ENCODE data around the gene AMOTL1.

The AMOTL1 gene

DNA sequence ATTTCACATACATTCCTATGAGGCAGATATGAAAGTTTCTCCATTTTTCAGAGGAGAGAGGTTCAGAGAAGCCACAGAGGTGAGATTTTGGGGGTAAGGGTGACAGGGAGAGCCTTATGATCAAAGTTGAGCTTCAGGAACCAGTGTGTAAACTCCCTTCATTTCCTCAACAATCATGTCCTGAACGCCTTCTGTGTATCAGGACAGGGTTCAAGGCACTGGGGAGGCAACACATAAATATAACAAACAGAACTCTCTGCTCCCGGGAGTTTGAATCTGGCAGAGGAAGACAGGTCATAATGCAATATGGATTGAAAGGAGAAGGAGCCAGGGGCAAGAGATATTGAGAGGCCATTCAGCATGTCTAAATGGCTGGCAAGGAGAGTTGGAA lies 28.0 kb downstream of the AMOTL1 start:
- Histone ChIP-seq H3K4me3 (no peak overlapping the region), H4K20me1 (peaks cover 100% of the 10 kb centered on the region), H3K9me3 (peaks cover 7% of the 10 kb centered on the region; the same call in 1 of the 2 replicates), H3K4me1 (peaks cover 29% of the 10 kb centered on the region), H3K27ac (no peak overlapping the region), H3K36me3 (peaks cover 71% of the 10 kb centered on the region), H3K9ac (no peak overlapping the region), H3K27me3 (no peaks in the 10 kb centered on the region), H3K4me2 (no peak overlapping the region)
- TF ChIP-seq Cebpa-rat (IDR thresholded peaks at IDR 0.05), result no peak

DNA sequence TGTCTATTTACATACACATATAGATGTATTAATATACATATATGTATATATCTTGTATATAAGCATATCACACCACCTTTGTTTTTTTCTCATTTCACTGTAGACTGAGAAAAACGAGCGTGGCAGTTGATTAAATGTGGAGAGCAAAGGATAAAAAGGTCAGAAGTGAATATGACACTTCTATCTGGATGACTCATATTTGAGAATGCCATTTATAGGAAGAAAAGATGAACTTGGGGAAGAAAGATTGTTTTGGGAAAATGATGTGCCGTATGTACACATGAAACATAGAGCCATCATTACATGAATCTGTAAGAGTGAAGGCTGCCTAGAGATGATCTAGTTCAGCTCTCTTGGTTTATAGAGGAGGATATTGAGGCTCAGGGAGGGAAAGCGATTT lies 28.7 kb downstream of the AMOTL1 start:
- no peak for TF ChIP-seq Cebpa-rat (IDR thresholded peaks at IDR 0.05)
- Histone ChIP-seq H3K36me3 (peaks cover 71% of the 10 kb centered on the region), H3K4me2 (no peak overlapping the region), H3K27ac (no peak overlapping the region), H3K4me1 (peaks cover 29% of the 10 kb centered on the region), H3K9me3 (peaks cover 1% of the 10 kb centered on the region; the same call in 1 of the 2 replicates), H3K4me3 (no peak overlapping the region), H4K20me1 (peaks cover 100% of the 10 kb centered on the region), H3K27me3 (no peaks in the 10 kb centered on the region), H3K9ac (no peak overlapping the region)

DNA sequence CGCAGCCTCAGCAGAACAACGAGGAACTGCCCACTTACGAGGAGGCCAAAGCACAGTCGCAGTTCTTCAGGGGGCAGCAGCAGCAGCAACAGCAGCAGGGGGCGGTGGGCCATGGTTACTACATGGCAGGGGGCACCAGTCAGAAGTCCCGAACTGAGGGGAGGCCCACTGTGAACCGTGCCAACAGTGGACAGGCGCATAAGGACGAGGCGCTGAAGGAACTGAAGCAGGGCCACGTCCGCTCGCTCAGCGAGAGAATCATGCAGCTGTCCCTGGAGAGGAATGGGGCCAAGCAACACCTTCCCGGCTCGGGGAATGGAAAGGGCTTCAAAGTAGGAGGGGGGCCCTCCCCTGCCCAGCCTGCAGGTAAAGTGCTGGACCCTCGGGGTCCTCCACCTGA lies 31.6 kb downstream of the AMOTL1 start:
- H3K4me2 ChIP-seq, result no peak overlapping the region
- H4K20me1 ChIP-seq, result peaks cover 100% of the 10 kb centered on the region
- peaks cover 6% of the 10 kb centered on the region; the same call in 1 of the 2 replicates for H3K9me3 ChIP-seq
- TF ChIP-seq Cebpa-rat (IDR thresholded peaks at IDR 0.05), result no peak
- H3K27me3 ChIP-seq, result no peaks in the 10 kb centered on the region
- H3K4me3 ChIP-seq, result no peak overlapping the region
- H3K36me3 ChIP-seq, result peaks cover 94% of the 10 kb centered on the region
- H3K27ac ChIP-seq, result no peak overlapping the region
- peaks cover 6% of the 10 kb centered on the region for H3K4me1 ChIP-seq
- no peak overlapping the region for H3K9ac ChIP-seq

DNA sequence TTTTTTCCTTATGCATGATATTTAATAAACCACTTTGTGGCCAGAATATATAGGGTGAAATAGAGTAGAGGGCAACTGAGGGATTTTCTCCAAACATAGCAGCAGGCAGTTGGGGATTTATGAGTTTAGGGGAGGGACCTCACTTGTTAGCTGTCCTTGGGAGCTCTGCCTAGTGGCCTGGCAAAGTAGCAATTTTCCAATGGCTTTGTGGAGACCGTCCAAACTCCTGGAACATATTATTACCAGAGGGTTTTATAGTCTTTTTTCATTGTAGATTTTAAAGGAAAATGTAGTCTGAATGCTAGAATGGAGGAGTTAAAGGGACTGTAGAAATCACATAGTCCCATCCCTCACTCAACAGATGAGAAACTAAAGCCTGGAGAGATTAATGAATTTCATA lies 32.3 kb downstream of the AMOTL1 start:
- peaks cover 100% of the 10 kb centered on the region for H4K20me1 ChIP-seq
- no peak overlapping the region for H3K4me2 ChIP-seq
- no peak overlapping the region for H3K4me3 ChIP-seq
- H3K4me1 ChIP-seq, result no peaks in the 10 kb centered on the region
- no peaks in the 10 kb centered on the region for H3K27me3 ChIP-seq
- peaks cover 98% of the 10 kb centered on the region for H3K36me3 ChIP-seq
- no peak overlapping the region for H3K27ac ChIP-seq
- H3K9me3 ChIP-seq, result peaks cover 6% of the 10 kb centered on the region; the same call in 1 of the 2 replicates
- no peak for TF ChIP-seq Cebpa-rat (IDR thresholded peaks at IDR 0.05)
- H3K9ac ChIP-seq, result no peak overlapping the region

DNA sequence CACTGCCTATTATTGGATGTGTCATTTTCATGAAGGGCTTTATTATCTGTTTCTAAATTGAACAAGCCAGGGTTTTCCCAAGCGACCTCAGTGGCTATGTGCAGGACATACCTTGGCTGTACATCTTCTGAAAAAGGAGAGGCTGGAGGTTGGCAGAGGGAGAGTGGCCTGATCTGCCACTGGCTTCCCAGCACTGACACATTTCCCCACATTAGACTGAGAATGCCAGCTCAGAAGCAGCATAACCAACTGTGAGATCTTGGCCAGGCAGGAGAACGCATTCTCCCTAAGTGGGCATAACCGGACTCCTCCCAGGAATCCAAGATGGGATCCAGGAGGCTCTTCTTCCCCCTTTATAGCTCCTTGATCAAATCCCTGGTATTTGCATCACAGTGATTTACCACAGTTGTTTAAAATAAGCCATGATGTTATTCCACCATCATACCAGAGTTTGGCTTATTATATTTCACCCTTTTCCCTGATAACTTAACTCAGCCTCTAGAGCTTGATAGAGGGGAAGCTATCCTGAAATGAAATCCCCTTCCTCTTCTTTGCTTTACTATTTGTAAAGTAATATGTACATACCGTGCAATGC lies 33.8 kb downstream of the AMOTL1 start:
- Histone ChIP-seq H3K36me3 (peaks cover 98% of the 10 kb centered on the region), H3K4me3 (no peak overlapping the region)

DNA sequence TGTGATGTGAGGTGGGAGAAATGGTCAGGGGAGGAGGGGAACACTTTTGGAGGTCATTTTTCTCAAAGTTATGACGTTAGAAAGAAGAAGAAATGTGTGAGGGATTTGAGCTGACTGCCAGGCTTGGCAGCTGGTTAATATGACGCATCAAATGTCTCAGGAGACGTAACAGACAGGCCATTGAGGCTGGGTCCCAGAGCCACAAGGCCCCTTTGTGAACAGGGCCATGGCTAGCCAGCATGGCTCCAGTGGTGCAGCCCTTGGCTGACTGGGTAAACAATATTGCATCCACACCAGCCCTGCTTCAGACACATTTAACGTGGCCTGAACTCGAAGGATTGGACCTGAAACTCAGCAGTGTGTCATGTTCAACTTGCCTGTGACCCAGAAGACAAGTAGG lies 34.3 kb downstream of the AMOTL1 start:
- Histone ChIP-seq H3K4me2 (no peak overlapping the region), H3K4me3 (no peak overlapping the region), H3K9me3 (0 out of 2 replicates have a peak, but pooled peaks cover 6% of the 10 kb centered on the region), H3K27me3 (no peaks in the 10 kb centered on the region), H3K27ac (no peak overlapping the region), H3K9ac (no peak overlapping the region), H4K20me1 (peaks cover 95% of the 10 kb centered on the region), H3K36me3 (peaks cover 94% of the 10 kb centered on the region), H3K4me1 (no peaks in the 10 kb centered on the region)
- no peak for TF ChIP-seq Cebpa-rat (IDR thresholded peaks at IDR 0.05)

More for the DNA sequence above, 33.8 kb downstream of the AMOTL1 start:
- Histone ChIP-seq H4K20me1 (peaks cover 100% of the 10 kb centered on the region), H3K4me1 (no peaks in the 10 kb centered on the region), H3K27me3 (no peaks in the 10 kb centered on the region), H3K27ac (no peak overlapping the region), H3K4me2 (no peak overlapping the region), H3K9me3 (0 out of 2 replicates have a peak, but pooled peaks cover 6% of the 10 kb centered on the region), H3K9ac (no peak overlapping the region)
- no peak for TF ChIP-seq Cebpa-rat (IDR thresholded peaks at IDR 0.05)

DNA sequence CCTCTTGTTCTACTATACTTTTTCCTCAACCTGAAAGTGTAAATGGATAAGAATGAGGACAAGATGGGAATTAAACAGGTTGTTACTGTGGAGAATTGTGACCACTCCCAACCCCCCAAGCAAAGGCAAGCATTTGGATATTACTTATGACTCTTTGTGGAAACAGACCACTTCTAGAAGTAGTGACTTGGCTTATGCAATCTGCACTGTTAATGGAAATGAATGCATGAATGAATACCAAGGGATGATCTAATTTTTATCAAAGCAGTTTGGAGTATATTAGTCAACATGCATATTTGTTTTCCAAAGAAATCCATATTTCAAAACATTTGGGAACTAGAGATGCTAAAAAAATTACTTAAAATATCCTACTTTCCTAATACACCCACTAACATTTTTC lies 35.3 kb downstream of the AMOTL1 start:
- Histone ChIP-seq H4K20me1 (peaks cover 85% of the 10 kb centered on the region), H3K4me2 (no peak overlapping the region), H3K27ac (no peak overlapping the region), H3K9ac (no peak overlapping the region), H3K27me3 (no peaks in the 10 kb centered on the region), H3K9me3 (0 out of 2 replicates have a peak, but pooled peaks cover 6% of the 10 kb centered on the region), H3K4me1 (no peaks in the 10 kb centered on the region), H3K36me3 (peaks cover 88% of the 10 kb centered on the region), H3K4me3 (no peak overlapping the region)
- no peak for TF ChIP-seq Cebpa-rat (IDR thresholded peaks at IDR 0.05)

DNA sequence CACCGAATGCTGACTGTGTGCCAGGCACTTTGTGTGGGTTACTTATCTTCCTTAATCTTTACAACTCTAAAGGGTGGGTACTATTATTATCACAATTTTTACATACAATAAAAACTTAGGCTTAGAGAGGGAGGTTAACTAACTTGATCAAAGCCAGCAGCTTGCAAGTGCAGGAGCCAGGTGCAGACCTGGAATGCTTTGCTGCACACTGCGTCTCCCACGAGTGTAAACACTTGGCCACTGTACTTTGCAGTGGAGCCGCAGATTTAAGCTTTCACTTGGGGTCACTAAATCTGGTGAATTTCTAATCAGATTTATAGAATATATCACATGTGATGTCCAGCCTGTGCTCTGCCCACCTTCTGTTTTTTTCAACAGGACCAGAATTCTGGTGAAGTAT lies 36.7 kb downstream of the AMOTL1 start:
- H4K20me1 ChIP-seq, result peaks cover 71% of the 10 kb centered on the region
- H3K27ac ChIP-seq, result no peak overlapping the region
- 0 out of 2 replicates have a peak, but pooled peaks cover 6% of the 10 kb centered on the region for H3K9me3 ChIP-seq
- H3K4me3 ChIP-seq, result no peak overlapping the region
- H3K27me3 ChIP-seq, result no peaks in the 10 kb centered on the region
- no peaks in the 10 kb centered on the region for H3K4me1 ChIP-seq
- no peak overlapping the region for H3K9ac ChIP-seq
- no peak overlapping the region for H3K4me2 ChIP-seq
- no peak for TF ChIP-seq Cebpa-rat (IDR thresholded peaks at IDR 0.05)
- peaks cover 82% of the 10 kb centered on the region for H3K36me3 ChIP-seq

DNA sequence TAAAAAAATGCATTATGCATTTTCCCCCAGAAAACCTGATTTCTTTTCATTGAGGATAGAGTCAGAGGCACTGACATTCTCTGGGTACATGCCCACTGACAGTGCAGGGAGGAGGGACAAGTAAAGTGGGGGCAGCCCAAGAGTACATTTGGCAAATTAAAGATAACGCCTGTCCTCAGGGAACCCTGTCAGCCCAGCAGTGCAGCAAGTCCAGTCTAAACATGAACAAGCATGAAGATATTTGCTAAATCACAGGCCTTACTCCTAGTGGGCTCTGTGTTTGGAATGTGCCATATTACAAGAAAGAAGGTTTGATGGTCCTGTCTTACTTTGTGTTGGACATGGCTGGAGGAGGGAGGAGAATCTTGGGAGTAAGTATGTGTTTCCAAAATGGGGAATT lies 37.9 kb downstream of the AMOTL1 start:
- Histone ChIP-seq H3K27me3 (no peaks in the 10 kb centered on the region), H3K36me3 (peaks cover 82% of the 10 kb centered on the region), H3K9me3 (0 out of 2 replicates have a peak, but pooled peaks cover 8% of the 10 kb centered on the region), H3K4me3 (no peak overlapping the region), H3K4me1 (no peaks in the 10 kb centered on the region), H3K9ac (no peak overlapping the region), H4K20me1 (peaks cover 59% of the 10 kb centered on the region), H3K4me2 (no peak overlapping the region), H3K27ac (no peak overlapping the region)
- no peak for TF ChIP-seq Cebpa-rat (IDR thresholded peaks at IDR 0.05)

DNA sequence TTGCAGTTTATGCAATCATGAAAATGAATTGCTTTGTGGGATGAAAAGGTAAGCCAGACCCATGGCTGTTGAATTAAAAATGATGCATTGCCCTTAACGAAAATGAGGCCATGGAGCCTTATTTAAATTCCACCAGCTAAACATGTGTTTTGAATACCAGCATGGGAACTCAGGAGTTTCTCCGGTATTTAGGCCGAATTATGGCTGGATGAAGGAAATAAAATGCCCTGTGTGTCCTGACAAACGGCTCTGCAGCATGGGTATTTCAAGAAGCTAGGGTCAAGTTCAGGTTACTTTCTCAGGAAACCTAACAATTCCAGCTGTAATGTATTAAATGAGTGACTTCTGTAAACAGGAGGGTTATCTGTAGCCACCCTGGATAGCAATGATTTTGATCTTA lies 38.3 kb downstream of the AMOTL1 start:
- Histone ChIP-seq H3K9ac (no peak overlapping the region), H3K27me3 (no peaks in the 10 kb centered on the region), H3K9me3 (peaks cover 13% of the 10 kb centered on the region; the same call in 1 of the 2 replicates), H3K4me1 (no peaks in the 10 kb centered on the region), H4K20me1 (peaks cover 55% of the 10 kb centered on the region), H3K4me2 (no peak overlapping the region), H3K36me3 (peaks cover 82% of the 10 kb centered on the region), H3K4me3 (no peak overlapping the region), H3K27ac (no peak overlapping the region)
- TF ChIP-seq Cebpa-rat (IDR thresholded peaks at IDR 0.05), result no peak
